Natural killer cell (primary cell): ENCODE measurements around the gene SIGLEC15. TPM values are rescaled to one million over a fixed set of nuclear protein-coding genes. Genes with fewer than 3 reads are reported as not detected.

Experiments
- ATAC-seq, 3 donors: fragments of 150-1000 bp in 2 of 3; fragments of 200-7000 bp in 1 of 3; cut with Tn5 transposase; 1 replicate in 1 of 3; 2 replicates in 2 of 3; pipeline ENCODE4 v1.10.0; 2021; ENCODE audit warnings: mild to moderate bottlenecking in 2 of 3, moderate library complexity in 2 of 3
- DNase-seq, 2 donors: peaks; one replicate each; pipeline versions ENCODE4 v3.0.0 to v3.0.0-alpha.2; 2013 to 2021; ENCODE audit warnings: mixed read lengths in 1 of 2
- H3K27ac ChIP-seq: one replicate; pipeline ENCODE4 v1.5.1; 2013; ENCODE audit warnings: mild to moderate bottlenecking, low read length
- H3K27me3 ChIP-seq: one replicate; pipeline ENCODE4 v1.6.1; 2013; ENCODE audit warnings: low read length; ENCODE audit not compliant: control insufficient read depth, insufficient read depth
- H3K36me3 ChIP-seq: one replicate; pipeline ENCODE4 v1.6.1; 2013; ENCODE audit warnings: low read length; ENCODE audit not compliant: control insufficient read depth, insufficient read depth
- H3K4me1 ChIP-seq: one replicate; pipeline ENCODE4 v1.6.1; 2013; ENCODE audit warnings: low read length; ENCODE audit not compliant: control insufficient read depth, insufficient read depth
- H3K4me3 ChIP-seq: one replicate; pipeline ENCODE4 v1.5.1; 2013; ENCODE audit warnings: low read length
- H3K9me3 ChIP-seq: one replicate; pipeline ENCODE4 v1.6.1; 2013; ENCODE audit warnings: low read length; ENCODE audit not compliant: control insufficient read depth, insufficient read depth
- H3K27ac Mint-ChIP-seq, 2 donors: one replicate each; pipeline ENCODE4 v1.8.0; 2022; ENCODE audit warnings: mild to moderate bottlenecking in 2 of 2, mixed read lengths in 2 of 2, moderate library complexity in 1 of 2
- H3K27me3 Mint-ChIP-seq, 2 donors: one replicate each; pipeline ENCODE4 v1.8.0; 2022; ENCODE audit warnings: low read depth in 2 of 2, mixed read lengths in 2 of 2
- H3K36me3 Mint-ChIP-seq: one replicate; pipeline ENCODE4 v1.8.0; 2022; ENCODE audit warnings: mixed read lengths
- H3K4me1 Mint-ChIP-seq, 2 donors: one replicate each; pipeline ENCODE4 v1.8.0; 2022; ENCODE audit warnings: mixed read lengths in 2 of 2
- H3K4me3 Mint-ChIP-seq: one replicate; pipeline ENCODE4 v1.8.0; 2022; ENCODE audit warnings: mild to moderate bottlenecking, moderate library complexity, mixed read lengths
- H3K9me3 Mint-ChIP-seq, 2 donors: one replicate each; pipeline ENCODE4 v1.8.0; 2022; ENCODE audit warnings: mixed read lengths in 2 of 2
- CTCF ChIP-seq: fragments of 200-600 bp; IDR thresholded peaks from one replicate; pipeline ENCODE4 v1.8.0; 2022; ENCODE audit warnings: antibody characterized with exemption
- WGBS: methylation state at CpG from one replicate; pipeline ENCODE4 v1.1.7; 2013; ENCODE audit warnings: missing lambda C conversion rate; ENCODE audit not compliant: insufficient coverage; 5-methylcytosine and 5-hydroxymethylcytosine counted together
- intact Hi-C: fragments of 100-400 bp; cut with micrococcal nuclease; formaldehyde crosslinking; loops from one replicate; pipeline ENCODE4 v1.14.2; 2022
- total RNA-seq, 4 donors: library from RNA; stranded (reverse); fragments of 120-200 nt in 1 of 4; gene quantifications; one replicate each; pipeline versions ENCODE4 v1.2.3 to v1.2.4, GENCODE V29; 2013 to 2022

Gene SIGLEC15
- total RNA-seq, 3 donors from 2014 or later (not counting 1 experiment from before 2014, with no cell fraction given): not detected

GRCh38 chr18:45851161-45851925 lies 25.9 kb downstream of the SIGLEC15 start:
- DNase-seq: no peak
- no peak for TF ChIP-seq CTCF
- Histone ChIP-seq H3K36me3 (peaks cover 45% of the 10 kb centered on the region), H3K27me3 (no peaks in the 10 kb centered on the region), H3K9me3 (no peaks in the 10 kb centered on the region), H3K4me3 (no peak overlapping the region), H3K4me1 (no peaks in the 10 kb centered on the region), H3K27ac (no peak overlapping the region)
- Mint-ChIP-seq H3K4me1 (peaks cover 0 to 20% of the 10 kb centered on the region in 2 donors), H3K9me3 (no peaks in the 10 kb centered on the region), H3K4me3 (no peak overlapping the region), H3K27me3 (no peaks in the 10 kb centered on the region), H3K36me3 (peaks cover 26% of the 10 kb centered on the region), H3K27ac (peak overlapping the region in 1 of 2 donors; percentile 26)
- intact Hi-C loops: no loop called here
- 92% methylated on average over 10 of the region's 10 CpGs for WGBS
- ATAC-seq: no peak

- H3K27me3 Mint-ChIP-seq: no peaks in the 10 kb centered on the region
- H3K4me3 ChIP-seq: no peak overlapping the region
- intact Hi-C loops: no loop called here
- peak overlapping the region; percentile 50 to 66 for H3K27ac Mint-ChIP-seq
- no peaks in the 10 kb centered on the region for H3K9me3 Mint-ChIP-seq
- peaks cover 54% of the 10 kb centered on the region for H3K36me3 ChIP-seq
- ATAC-seq (no peak), DNase-seq (no peak)
- H3K27me3 ChIP-seq: no peaks in the 10 kb centered on the region
- H3K27ac ChIP-seq: no peak overlapping the region
- no peak for TF ChIP-seq CTCF
- H3K36me3 Mint-ChIP-seq: peaks cover 26% of the 10 kb centered on the region
- no peak overlapping the region for H3K4me3 Mint-ChIP-seq
- H3K9me3 ChIP-seq: no peaks in the 10 kb centered on the region
- WGBS: 94% methylated on average over 5 of the region's 5 CpGs
- H3K4me1 Mint-ChIP-seq: peaks cover 0 to 13% of the 10 kb centered on the region in 2 donors
- H3K4me1 ChIP-seq: no peaks in the 10 kb centered on the region
These were observed 27.2 kb downstream of the SIGLEC15 start for GRCh38 chr18:45852631-45853030.

GRCh38 chr18:45854036-45854586 lies 28.6 kb downstream of the SIGLEC15 start:
- Histone ChIP-seq H3K4me3 (no peak overlapping the region), H3K27me3 (no peaks in the 10 kb centered on the region), H3K36me3 (peaks cover 69% of the 10 kb centered on the region), H3K4me1 (no peaks in the 10 kb centered on the region), H3K27ac (no peak overlapping the region), H3K9me3 (no peaks in the 10 kb centered on the region)
- TF ChIP-seq CTCF: no peak
- H3K36me3 Mint-ChIP-seq: peaks cover 27% of the 10 kb centered on the region
- H3K4me1 Mint-ChIP-seq: peaks cover 0 to 6% of the 10 kb centered on the region in 2 donors
- H3K4me3 Mint-ChIP-seq: no peak overlapping the region
- DNase-seq (no peak), ATAC-seq (no peak)
- WGBS: 100% methylated on average over 2 of the region's 2 CpGs
- H3K27me3 Mint-ChIP-seq: no peaks in the 10 kb centered on the region
- H3K27ac Mint-ChIP-seq: no peak overlapping the region
- intact Hi-C loops: no loop called here
- no peaks in the 10 kb centered on the region for H3K9me3 Mint-ChIP-seq
